Neutrophil (primary cell): Measurements from ENCODE around the gene ELL.
A peak's percentile ranks its signal among the peaks of the same experiment; 100 is the strongest.

ENCODE experiments used
- H3K27ac ChIP-seq: fragments of 200-600 bp; sonication (generic); 2 replicates; pipeline ENCODE4 v1.5.1; 2016; ENCODE audit warnings: mild to moderate bottlenecking, moderate library complexity
- H3K27me3 ChIP-seq: fragments of 200-600 bp; sonication (generic); 2 replicates; pipeline ENCODE4 v1.6.0; 2016; ENCODE audit warnings: mild to moderate bottlenecking
- H3K36me3 ChIP-seq: fragments of 200-600 bp; sonication (generic); 2 replicates; pipeline ENCODE4 v1.5.1; 2017
- H3K4me1 ChIP-seq, 2 experiments: fragments of 200-600 bp in 1 of 2; sonication (generic) in 1 of 2; 1 replicate in 1 of 2; 2 replicates in 1 of 2; pipeline versions ENCODE4 v1.5.1 to v1.6.1; 2013 to 2016; ENCODE audit warnings: low read depth in 1 of 2, low read length in 1 of 2, mild to moderate bottlenecking in 1 of 2, moderate library complexity in 1 of 2; ENCODE audit not compliant: control insufficient read depth in 1 of 2, insufficient read depth in 1 of 2
- H3K4me3 ChIP-seq, 2 experiments: fragments of 200-600 bp in 1 of 2; sonication (generic) in 1 of 2; 1 replicate in 1 of 2; 2 replicates in 1 of 2; pipeline ENCODE4 v1.5.1; 2013 to 2016; ENCODE audit warnings: low read depth in 1 of 2, low read length in 1 of 2, mild to moderate bottlenecking in 1 of 2, moderate library complexity in 1 of 2
- H3K9me3 ChIP-seq: fragments of 200-600 bp; sonication (generic); 2 replicates; pipeline ENCODE4 v1.5.1; 2016
- TF ChIP-seq, protein P1 (sequence below): fragments of 200-600 bp; sonication (generic); IDR thresholded peaks from 2 replicates; pipeline ENCODE4 v1.5.1; 2016; ENCODE audit warnings: antibody characterized with exemption

The ELL gene

DNA sequence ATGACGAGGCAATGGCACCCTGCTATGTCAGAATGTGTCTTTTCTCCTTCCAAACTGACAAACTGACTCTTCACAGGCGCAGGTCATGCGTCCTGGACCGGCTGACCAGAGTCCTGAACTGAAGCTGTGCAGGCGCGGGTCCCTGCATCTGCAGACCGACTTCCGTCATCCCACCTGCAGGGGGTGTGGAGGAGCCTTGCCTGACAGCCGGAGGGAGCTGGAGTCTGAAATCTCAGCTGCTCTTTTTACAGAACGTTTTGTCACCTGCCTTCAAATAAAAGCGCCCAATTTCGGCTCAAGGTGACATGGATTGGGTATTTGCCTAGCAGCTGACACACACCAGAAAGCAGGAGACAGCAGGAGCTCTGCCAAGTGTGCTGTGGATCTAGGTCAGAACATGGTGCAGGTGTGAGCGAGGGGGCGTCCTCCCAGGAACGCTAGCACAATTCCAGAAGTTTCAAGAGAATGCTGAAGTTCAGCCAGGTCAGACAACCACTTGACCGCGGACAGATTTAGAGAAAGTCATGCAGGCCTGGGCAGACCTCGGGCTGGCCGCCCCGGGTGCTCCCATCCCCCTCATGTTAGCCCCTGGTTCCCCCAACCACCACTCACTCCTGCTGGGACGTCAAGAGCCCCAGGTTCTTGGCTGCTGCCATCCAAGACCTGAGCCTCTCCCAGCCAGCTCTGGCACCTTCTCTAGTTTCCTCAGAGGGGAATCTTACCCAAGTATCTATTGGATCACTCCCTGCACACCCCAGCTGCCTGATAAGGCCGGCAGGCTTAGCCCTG lies 32.8 kb downstream of the ELL start:
- Histone ChIP-seq H3K36me3 (no peaks in the 10 kb centered on the region), H3K9me3 (no peaks in the 10 kb centered on the region), H3K27me3 (no peaks in the 10 kb centered on the region), H3K4me1 (peaks cover 61 to 90% of the 10 kb centered on the region in 2 experiments), H3K27ac (peak overlapping the region; percentile 49), H3K4me3 (no peak overlapping the region)
- TF ChIP-seq, protein P1, sequence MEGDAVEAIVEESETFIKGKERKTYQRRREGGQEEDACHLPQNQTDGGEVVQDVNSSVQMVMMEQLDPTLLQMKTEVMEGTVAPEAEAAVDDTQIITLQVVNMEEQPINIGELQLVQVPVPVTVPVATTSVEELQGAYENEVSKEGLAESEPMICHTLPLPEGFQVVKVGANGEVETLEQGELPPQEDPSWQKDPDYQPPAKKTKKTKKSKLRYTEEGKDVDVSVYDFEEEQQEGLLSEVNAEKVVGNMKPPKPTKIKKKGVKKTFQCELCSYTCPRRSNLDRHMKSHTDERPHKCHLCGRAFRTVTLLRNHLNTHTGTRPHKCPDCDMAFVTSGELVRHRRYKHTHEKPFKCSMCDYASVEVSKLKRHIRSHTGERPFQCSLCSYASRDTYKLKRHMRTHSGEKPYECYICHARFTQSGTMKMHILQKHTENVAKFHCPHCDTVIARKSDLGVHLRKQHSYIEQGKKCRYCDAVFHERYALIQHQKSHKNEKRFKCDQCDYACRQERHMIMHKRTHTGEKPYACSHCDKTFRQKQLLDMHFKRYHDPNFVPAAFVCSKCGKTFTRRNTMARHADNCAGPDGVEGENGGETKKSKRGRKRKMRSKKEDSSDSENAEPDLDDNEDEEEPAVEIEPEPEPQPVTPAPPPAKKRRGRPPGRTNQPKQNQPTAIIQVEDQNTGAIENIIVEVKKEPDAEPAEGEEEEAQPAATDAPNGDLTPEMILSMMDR: no peak

DNA sequence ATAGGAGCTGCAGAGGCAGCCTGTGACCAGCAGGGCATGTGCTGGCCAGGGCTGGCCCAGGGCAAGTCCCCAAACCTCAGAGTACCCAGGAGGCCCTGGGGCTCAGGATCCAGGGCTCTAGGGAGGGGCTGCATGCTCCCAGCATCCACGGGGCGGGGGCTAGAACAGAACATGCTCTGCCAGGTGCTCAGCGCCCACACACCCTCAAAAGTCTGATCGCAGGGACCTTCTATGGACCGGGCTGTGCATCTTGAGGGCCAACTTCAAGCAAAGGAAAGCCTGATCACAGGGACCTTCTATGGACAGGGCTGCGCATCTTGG lies 33.5 kb downstream of the ELL start:
- H3K4me3 ChIP-seq: no peak overlapping the region
- no peaks in the 10 kb centered on the region for H3K36me3 ChIP-seq
- no peaks in the 10 kb centered on the region for H3K9me3 ChIP-seq
- TF ChIP-seq, protein P1: peak; percentile 36
- peak overlapping the region; percentile 49 for H3K27ac ChIP-seq
- H3K27me3 ChIP-seq: no peaks in the 10 kb centered on the region
- H3K4me1 ChIP-seq: peaks cover 62 to 90% of the 10 kb centered on the region in 2 experiments

DNA sequence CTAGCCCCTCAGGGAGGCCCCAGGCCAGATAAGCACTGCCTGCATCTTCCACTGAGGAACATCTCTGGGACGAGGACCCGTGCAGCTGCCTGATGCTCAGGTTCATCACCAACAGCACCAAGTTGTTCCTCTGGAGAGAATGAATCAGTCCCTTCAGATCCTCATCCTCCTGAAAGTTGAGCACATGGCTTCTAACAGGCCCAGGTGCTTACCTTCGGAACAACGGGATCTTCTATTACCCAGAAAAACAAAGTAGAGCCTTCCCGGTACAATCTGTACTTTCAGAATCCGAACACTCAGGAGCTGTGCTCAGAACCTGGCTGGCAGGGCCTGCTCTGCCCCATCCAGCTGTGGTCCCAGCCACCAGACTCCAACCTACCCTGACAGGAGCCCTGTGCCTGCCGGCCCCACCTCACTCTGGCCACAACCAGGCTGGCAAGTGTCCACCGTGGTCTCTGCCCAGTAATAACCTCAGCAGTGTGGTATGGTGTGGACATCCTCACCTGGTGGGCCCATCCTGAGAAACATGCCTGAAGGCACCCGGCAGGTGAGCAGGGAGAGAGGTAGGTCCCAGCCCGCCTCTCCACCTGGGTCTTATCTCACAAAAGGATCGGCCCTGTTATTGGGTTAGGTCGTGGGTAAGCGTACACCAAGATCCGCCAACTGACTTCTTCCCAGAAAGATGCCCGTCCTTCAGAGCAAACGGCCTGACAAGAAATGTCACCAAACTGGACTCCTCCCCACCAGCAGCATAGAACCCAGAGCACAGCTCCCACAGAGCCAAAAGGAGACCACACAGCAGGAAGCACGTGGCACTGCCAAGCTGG lies 34.1 kb downstream of the ELL start:
- TF ChIP-seq, protein P1: no peak
- Histone ChIP-seq H3K4me3 (no peak overlapping the region), H3K27ac (peak overlapping the region; percentile 49), H3K4me1 (peaks cover 62 to 92% of the 10 kb centered on the region in 2 experiments), H3K9me3 (no peaks in the 10 kb centered on the region), H3K27me3 (no peaks in the 10 kb centered on the region), H3K36me3 (no peaks in the 10 kb centered on the region)

DNA sequence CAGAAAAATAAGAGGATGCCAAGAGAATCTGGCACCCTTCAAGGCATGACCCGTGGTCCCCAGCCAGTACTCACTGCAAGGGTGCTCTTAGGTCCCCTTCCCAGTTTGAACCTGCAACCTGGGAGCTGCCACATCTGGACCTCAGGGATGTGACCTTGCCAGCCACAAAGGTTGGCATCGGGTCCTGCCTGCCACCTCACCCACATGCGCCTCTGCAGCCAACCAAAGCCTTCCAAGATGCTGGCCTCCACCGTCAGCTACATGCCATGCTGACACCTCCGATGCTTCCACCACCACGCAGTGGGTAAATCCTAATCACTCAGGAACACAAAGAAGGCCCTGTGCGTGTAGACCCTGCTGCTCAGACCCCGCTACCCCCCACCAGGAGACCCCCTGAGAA lies 35.1 kb downstream of the ELL start:
- Histone ChIP-seq H3K4me1 (peaks cover 67 to 93% of the 10 kb centered on the region in 2 experiments), H3K27ac (peak overlapping the region; percentile 49), H3K36me3 (no peaks in the 10 kb centered on the region), H3K4me3 (no peak overlapping the region), H3K27me3 (no peaks in the 10 kb centered on the region), H3K9me3 (no peaks in the 10 kb centered on the region)
- TF ChIP-seq, protein P1: no peak

DNA sequence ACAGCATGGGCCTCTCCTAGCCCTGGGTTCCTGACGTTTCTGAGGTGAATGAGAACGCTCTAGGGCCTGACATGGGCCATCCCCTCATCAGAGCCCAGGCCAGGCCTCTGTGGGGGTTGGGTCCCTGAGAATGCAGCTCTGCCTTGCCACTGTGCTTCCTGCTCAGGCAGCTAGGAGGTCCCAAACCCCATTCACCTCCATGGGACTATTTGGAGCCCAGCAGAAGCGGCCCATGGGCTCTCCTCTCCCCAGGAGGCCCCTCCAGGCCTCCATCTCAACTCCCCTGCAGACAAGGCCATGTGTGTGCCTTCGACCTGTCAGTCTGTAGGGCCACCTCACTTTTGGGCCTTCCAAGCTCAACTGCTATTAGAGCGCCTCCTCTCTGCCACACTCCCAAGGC lies 36.9 kb downstream of the ELL start:
- H3K4me3 ChIP-seq: no peak overlapping the region
- H3K36me3 ChIP-seq: no peaks in the 10 kb centered on the region
- H3K9me3 ChIP-seq: no peaks in the 10 kb centered on the region
- H3K27ac ChIP-seq: peak overlapping the region; percentile 65
- TF ChIP-seq, protein P1: no peak
- no peaks in the 10 kb centered on the region for H3K27me3 ChIP-seq
- H3K4me1 ChIP-seq: peaks cover 77 to 96% of the 10 kb centered on the region in 2 experiments
